Measurements from ENCODE around the gene ID1. TPM values are rescaled to one million over a fixed set of nuclear protein-coding genes. Genes with fewer than 3 reads are reported as not detected.
"Not testable (repeated sequence)": the region's sequence is repeated elsewhere in the genome, so short reads cannot be mapped to it uniquely, and the experiment has no call there.

Gene ID1
- total RNA-seq, 1 experiment from 2014 or later, result 602 TPM

GRCh38 chr20:31573555-31574321, 31.4 kb upstream of the ID1 start:
- no peak for DNase-seq (ENCODE audit: low spot score)

GRCh38 chr20:31574986-31575385, 30.1 kb upstream of the ID1 start:
- not testable (repeated sequence) for DNase-seq (ENCODE audit: low spot score)

GRCh38 chr20:31576751-31577150, 28.3 kb upstream of the ID1 start:
- DNase-seq (ENCODE audit: low spot score), result no peak

GRCh38 chr20:31577194-31577593, 27.9 kb upstream of the ID1 start:
- no peak for DNase-seq (ENCODE audit: low spot score)

GRCh38 chr20:31578448-31579138, 26.5 kb upstream of the ID1 start:
- no peak for DNase-seq (ENCODE audit: low spot score)

GRCh38 chr20:31579245-31579644, 25.8 kb upstream of the ID1 start:
- no peak for DNase-seq (ENCODE audit: low spot score)

GRCh38 chr20:31579941-31580651, 25.0 kb upstream of the ID1 start:
- DNase-seq (ENCODE audit: low spot score), result not testable (repeated sequence)

- DNase-seq (ENCODE audit: low spot score), result no peak
These were observed 24.4 kb upstream of the ID1 start for GRCh38 chr20:31580706-31581105.

GRCh38 chr20:31581391-31581790, 23.7 kb upstream of the ID1 start:
- no peak for DNase-seq (ENCODE audit: low spot score)

- no peak for DNase-seq (ENCODE audit: low spot score)
These were observed 17.3 kb upstream of the ID1 start for GRCh38 chr20:31587545-31588389.

- DNase-seq (ENCODE audit: low spot score), result no peak
These were observed 14.3 kb upstream of the ID1 start for GRCh38 chr20:31590717-31591225.

- DNase-seq (ENCODE audit: low spot score), result peak; percentile 100
These were observed 11.7 kb upstream of the ID1 start for GRCh38 chr20:31593221-31594001.

GRCh38 chr20:31594002-31594557, 11.0 kb upstream of the ID1 start:
- no peak for DNase-seq (ENCODE audit: low spot score)

GRCh38 chr20:31594558-31595379, 10.3 kb upstream of the ID1 start:
- peak; percentile 59 for DNase-seq (ENCODE audit: low spot score)

GRCh38 chr20:31595380-31595653, 9.8 kb upstream of the ID1 start:
- DNase-seq (ENCODE audit: low spot score), result no peak

GRCh38 chr20:31595654-31596411, 9.3 kb upstream of the ID1 start:
- peak; percentile 88 for DNase-seq (ENCODE audit: low spot score)

GRCh38 chr20:31596412-31596715, 8.7 kb upstream of the ID1 start:
- not testable (repeated sequence) for DNase-seq (ENCODE audit: low spot score)

GRCh38 chr20:31596831-31597480, 8.1 kb upstream of the ID1 start:
- no peak for DNase-seq (ENCODE audit: low spot score)

GRCh38 chr20:31597481-31597855, 7.6 kb upstream of the ID1 start:
- no peak for DNase-seq (ENCODE audit: low spot score)
